HG03439 (cell line): Measurements from ENCODE around the gene IDI2.
"Not testable (repeated sequence)": the region's sequence is repeated elsewhere in the genome, so short reads cannot be mapped to it uniquely, and the experiment has no call there.

Experiments
- ATAC-seq: cut with Tn5 transposase; IDR thresholded peaks from one replicate; pipeline ENCODE4 v1.9.1; 2021; ENCODE audit warnings: mild to moderate bottlenecking, moderate library complexity; ENCODE audit not compliant: unreplicated experiment

Gene IDI2

DNA sequence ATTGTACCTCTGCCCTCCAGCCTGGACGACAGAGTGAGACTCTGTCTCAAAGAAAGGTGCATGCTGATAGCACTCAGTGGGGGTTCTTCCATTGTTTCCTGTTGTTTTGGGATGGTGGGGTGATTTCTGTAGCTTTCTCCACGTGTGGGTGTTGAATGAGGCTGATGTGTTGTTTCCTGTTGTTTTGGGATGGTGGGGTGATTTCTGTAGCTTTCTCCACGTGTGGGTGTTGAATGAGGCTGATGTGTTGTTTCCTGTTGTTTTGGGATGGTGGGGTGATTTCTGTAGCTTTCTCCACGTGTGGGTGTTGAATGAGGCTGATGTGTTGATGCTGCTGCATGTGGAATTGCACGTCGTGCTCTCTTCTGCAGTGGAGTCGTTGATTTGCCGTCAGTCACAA, 15.7 kb downstream of the IDI2 start:
- ATAC-seq = not testable (repeated sequence)

DNA sequence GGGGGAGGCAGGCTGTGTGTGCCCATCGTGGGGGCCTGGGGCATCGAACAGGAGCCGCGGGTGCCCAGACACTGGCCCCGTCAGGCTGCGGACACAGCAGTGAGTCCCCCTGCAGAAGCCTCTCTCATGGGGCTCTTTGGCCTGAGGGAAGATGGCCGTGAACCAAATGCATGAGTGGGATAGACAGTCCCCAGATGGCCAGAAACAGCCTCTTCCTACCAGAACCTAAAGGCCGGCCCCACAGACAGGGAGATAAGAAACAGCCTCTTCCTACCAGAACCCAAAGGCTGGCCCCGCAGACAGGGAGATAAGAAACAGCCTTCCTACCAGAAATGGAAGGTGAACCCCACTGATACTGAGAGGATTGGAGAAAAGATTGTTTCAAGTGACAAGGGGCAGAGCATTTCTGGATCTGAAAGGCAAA, 16.6 kb downstream of the IDI2 start:
- no peak for ATAC-seq

- no peak for ATAC-seq
Observed at GRCh38 chr10:1007583-1007982, 18.1 kb downstream of the IDI2 start.

DNA sequence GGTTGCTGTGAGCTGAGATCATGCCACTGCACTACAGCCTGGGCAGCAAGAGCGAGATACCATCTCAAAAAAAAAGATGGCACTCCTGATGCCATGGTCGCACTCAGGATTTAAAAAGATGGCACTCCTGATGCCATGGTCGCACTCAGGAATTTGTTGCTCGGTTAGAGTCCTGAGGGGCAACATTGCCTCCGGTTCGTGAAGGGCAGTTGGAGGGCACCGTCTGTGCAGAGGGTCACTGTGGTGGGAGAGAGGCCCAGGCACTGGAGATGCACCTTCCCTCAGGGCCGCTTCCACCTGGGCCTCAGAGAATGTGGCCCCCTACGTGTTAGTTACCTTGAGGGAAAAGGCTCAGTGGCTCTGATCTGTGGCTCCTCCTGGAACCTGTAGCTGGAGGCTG, 19.1 kb downstream of the IDI2 start:
- no peak for ATAC-seq

DNA sequence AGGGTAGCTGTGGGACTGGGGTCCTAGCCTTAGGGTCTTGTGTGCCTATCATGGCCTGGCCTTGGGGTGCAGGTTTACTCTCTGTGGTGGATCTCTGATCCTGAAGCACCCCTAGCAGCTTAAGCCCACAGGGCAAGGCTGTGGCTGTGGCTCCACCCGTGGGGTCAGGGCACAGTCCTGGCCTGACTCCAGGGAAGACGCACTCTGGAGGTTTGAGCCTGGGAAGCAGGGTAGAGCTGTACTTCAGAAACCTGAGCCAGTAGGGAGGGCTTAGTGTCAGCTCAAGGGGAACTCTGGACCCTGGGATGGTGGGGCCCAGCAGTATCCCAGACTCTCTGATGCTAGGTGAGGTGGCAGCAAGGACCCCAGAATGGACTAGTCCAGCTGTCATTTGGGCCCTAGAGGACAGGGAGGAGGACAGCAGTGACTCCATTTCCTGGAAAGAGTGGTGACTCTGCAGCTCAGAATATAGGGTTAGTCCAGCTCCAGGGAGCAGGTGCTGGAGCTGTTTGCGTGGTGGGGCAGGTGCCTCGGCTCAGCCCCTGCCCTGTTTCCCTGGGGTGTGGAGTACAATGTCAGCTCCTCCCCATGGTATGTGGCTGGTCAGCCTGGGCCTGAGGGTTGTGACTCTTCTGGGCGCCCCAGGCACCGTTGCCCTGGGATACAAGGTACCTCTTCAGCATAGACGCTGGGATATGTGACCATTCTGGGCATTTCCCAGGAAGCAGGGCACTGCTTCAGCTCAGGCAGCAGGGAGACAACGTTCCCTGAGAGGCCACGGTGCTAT, 21.6 kb downstream of the IDI2 start:
- no peak for ATAC-seq

- ATAC-seq = no peak
Observed at GRCh38 chr10:1002425-1003006, 23.1 kb downstream of the IDI2 start.

- ATAC-seq = no peak
Observed at GRCh38 chr10:997266-998022, 28.2 kb downstream of the IDI2 start.

DNA sequence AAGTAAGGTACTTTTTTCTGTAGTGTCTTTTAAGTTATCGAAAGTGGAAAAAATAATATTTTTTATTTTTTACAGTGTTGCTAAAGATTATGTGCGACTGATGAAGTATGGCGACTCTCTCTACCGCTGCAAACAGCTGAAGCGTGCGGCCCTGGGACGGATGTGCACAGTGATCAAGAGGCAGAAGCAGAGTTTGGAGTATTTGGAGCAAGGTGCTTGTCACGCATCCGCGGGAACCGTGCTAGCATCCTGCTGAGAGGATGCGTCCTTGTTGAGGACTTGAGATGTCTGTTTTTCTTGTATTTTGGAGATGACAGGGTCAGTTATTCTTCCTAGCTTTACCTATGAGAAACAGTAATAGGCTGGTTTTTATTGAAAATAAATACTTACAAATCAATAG, 29.6 kb downstream of the IDI2 start:
- no peak for ATAC-seq

GRCh38 chr10:995559-995926, 30.1 kb downstream of the IDI2 start:
- no peak for ATAC-seq

GRCh38 chr10:994836-995558, 30.7 kb downstream of the IDI2 start:
- no peak for ATAC-seq

- ATAC-seq = no peak
Observed at GRCh38 chr10:992871-993270, 32.8 kb downstream of the IDI2 start.

- no peak for ATAC-seq
Observed at GRCh38 chr10:992467-992866, 33.2 kb downstream of the IDI2 start.

DNA sequence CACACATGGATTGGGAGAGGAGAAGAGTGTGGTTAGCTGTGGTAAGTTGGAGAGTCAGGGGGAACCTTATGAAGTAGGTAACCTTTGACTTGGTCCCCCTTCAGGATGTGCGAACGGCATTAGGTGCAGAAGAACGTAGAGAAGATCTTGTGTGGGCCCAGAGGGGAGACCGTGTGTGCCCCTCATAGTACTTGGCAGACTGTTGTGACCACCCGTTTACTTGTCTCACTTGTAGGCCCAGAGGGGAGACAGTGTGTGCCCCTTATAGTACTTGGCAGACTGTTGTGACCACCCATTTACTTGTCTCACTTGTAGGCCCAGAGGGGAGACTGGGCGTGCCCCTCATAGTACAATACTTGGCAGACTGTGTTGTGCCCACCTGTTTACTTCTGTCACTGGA, 34.9 kb downstream of the IDI2 start:
- no peak for ATAC-seq

- peak; percentile 22 for ATAC-seq
Observed at GRCh38 chr10:988667-989545, 36.8 kb downstream of the IDI2 start.

- peak; percentile 95 for ATAC-seq
Observed at GRCh38 chr10:987870-988666, 37.6 kb downstream of the IDI2 start, which contains the start of gene GTPBP4. GTPBP4 (plus strand) TSS chr10:988434; CDS start chr10:988480, 46 bp downstream.

GRCh38 chr10:987620-987869, 38.1 kb downstream of the IDI2 start:
- ATAC-seq = peak; percentile 3

DNA sequence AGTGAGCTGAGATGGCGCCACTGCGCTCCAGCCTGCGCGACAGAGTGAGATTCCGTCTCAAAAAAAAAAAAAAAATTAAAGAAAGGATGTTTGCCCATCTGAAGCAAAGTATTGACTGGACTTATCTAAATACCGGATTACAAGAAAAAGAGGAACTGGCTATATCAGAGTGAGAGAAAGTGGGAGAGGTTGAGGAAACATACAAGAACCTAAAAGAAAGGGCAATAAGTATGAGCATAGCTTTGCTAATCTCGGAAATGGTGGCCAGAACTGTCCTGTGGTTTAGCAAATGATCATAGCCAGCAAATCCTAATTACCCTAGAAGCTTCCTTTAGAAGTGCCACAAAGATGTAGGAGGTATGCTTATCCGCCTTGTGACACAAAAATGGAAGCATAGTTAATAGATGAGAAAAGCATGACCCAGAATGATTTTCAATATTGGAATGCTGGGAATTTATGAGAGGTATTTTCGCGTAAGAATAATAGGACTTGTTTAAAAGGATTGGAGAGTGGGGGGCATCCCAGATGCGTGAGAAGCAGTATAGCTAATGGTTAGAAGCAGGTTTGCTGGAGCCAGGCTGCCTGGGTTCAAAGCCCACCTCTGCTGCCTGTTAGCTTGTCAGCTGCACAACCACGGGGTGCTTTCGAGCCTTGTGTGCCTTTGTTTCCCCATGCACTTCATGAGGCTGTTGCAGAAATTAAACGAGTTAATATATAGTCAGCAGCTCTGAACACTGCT, 38.6 kb downstream of the IDI2 start:
- ATAC-seq = no peak

GRCh38 chr10:986137-986825, 39.4 kb downstream of the IDI2 start:
- no peak for ATAC-seq
